ENCODE data around the gene OTOR.

DNA sequence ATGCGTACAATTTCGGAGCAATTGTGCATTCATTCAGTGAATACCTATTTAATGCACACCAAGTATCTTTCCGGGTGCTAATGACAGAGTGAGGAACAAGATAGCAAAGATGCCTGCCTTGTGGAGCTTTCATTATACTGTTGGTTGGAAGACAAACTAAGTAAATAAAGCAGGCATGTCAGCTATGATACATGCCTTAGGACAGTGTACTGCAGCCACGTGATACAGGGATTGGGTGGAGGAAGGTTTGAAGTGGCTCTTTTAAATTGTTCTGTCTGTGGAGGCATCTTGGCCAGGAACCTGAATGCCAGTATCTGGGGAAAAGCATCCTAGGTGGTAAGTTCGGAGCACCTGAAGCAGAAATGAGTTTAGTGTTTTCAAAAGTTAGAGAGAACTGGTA lies 3.0 kb upstream of the OTOR start:
- no peak for TF ChIP-seq POLR2AphosphoS5 (IDR thresholded peaks at IDR 0.05; ENCODE audit: insufficient read depth in 1 of 2, low read depth in 1 of 2)
- TF ChIP-seq, protein P1, sequence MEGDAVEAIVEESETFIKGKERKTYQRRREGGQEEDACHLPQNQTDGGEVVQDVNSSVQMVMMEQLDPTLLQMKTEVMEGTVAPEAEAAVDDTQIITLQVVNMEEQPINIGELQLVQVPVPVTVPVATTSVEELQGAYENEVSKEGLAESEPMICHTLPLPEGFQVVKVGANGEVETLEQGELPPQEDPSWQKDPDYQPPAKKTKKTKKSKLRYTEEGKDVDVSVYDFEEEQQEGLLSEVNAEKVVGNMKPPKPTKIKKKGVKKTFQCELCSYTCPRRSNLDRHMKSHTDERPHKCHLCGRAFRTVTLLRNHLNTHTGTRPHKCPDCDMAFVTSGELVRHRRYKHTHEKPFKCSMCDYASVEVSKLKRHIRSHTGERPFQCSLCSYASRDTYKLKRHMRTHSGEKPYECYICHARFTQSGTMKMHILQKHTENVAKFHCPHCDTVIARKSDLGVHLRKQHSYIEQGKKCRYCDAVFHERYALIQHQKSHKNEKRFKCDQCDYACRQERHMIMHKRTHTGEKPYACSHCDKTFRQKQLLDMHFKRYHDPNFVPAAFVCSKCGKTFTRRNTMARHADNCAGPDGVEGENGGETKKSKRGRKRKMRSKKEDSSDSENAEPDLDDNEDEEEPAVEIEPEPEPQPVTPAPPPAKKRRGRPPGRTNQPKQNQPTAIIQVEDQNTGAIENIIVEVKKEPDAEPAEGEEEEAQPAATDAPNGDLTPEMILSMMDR (IDR thresholded peaks at IDR 0.05): no peak
